ENCODE data around the gene BMP15. TPM values are rescaled to one million over a fixed set of nuclear protein-coding genes. Genes with fewer than 3 reads are reported as not detected.

Gene BMP15
- total RNA-seq, 1 donor from 2014 or later, result not detected

DNA sequence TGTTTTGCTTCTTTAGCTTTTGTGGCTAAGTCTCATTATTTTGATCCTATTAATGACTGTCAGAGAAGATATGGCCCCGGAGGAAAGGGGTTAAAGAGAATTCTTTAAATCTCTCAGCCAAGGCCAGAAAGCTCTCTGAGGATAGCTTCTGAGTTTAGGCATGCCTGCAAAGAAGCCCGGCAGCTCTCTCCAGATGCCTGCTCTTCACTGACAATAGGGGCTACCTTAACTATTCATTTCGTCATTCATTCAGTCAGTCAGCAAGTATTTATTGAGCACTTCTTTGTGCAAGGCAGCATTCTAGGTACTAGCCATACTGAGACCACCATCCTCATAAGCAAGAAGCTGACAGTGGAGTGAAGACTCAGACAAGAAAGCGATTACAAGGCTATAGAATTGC, 34.0 kb upstream of the BMP15 start:
- Histone ChIP-seq H3K27me3 (no peaks in the 10 kb centered on the region), H3K9me3 (no peaks in the 10 kb centered on the region), H3K27ac (no peak overlapping the region), H3K36me3 (no peaks in the 10 kb centered on the region), H3K4me3 (no peak overlapping the region), H3K4me1 (no peaks in the 10 kb centered on the region)
- TF ChIP-seq, protein P1, sequence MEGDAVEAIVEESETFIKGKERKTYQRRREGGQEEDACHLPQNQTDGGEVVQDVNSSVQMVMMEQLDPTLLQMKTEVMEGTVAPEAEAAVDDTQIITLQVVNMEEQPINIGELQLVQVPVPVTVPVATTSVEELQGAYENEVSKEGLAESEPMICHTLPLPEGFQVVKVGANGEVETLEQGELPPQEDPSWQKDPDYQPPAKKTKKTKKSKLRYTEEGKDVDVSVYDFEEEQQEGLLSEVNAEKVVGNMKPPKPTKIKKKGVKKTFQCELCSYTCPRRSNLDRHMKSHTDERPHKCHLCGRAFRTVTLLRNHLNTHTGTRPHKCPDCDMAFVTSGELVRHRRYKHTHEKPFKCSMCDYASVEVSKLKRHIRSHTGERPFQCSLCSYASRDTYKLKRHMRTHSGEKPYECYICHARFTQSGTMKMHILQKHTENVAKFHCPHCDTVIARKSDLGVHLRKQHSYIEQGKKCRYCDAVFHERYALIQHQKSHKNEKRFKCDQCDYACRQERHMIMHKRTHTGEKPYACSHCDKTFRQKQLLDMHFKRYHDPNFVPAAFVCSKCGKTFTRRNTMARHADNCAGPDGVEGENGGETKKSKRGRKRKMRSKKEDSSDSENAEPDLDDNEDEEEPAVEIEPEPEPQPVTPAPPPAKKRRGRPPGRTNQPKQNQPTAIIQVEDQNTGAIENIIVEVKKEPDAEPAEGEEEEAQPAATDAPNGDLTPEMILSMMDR (IDR thresholded peaks at IDR 0.05), result no peak
- no peak for TF ChIP-seq POLR2A (IDR thresholded peaks at IDR 0.05)
- TF ChIP-seq POLR2AphosphoS5 (IDR thresholded peaks at IDR 0.05; ENCODE audit: insufficient read depth in 1 of 2, low read depth in 1 of 2), result no peak
- DNase-seq (ENCODE audit: extremely low spot score in 2 of 2), result no peak
- intact Hi-C loops (cut with DNase I), result no loop called here

DNA sequence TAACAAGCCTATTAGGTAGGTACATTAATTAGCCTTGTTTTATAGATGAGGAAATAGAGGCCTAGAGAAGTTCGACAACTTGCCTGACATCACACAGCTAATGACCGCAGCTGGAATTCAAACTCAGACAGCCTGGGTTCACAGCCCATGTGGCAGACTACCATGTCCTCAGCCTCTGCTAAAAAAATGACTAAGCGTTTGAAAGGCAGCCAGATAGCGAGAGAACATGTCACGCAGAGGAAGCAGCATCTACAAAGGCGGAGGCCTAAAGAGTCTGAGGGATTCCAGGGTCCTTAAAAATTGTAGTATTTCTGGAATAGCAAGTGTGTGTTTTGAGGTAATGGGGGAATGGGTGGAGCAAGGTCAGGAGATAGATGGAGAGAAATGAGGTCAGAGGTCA, 33.2 kb upstream of the BMP15 start:
- H3K4me1 ChIP-seq, result no peaks in the 10 kb centered on the region
- H3K27ac ChIP-seq, result no peak overlapping the region
- intact Hi-C loops (cut with DNase I), result no loop called here
- H3K27me3 ChIP-seq, result no peaks in the 10 kb centered on the region
- H3K9me3 ChIP-seq, result no peaks in the 10 kb centered on the region
- no peaks in the 10 kb centered on the region for H3K36me3 ChIP-seq
- no peak for DNase-seq (ENCODE audit: extremely low spot score in 2 of 2)
- H3K4me3 ChIP-seq, result no peak overlapping the region
- TF ChIP-seq, protein P1 (IDR thresholded peaks at IDR 0.05), result no peak
- TF ChIP-seq POLR2AphosphoS5 (IDR thresholded peaks at IDR 0.05; ENCODE audit: insufficient read depth in 1 of 2, low read depth in 1 of 2) (no peak), POLR2A (IDR thresholded peaks at IDR 0.05) (no peak)

DNA sequence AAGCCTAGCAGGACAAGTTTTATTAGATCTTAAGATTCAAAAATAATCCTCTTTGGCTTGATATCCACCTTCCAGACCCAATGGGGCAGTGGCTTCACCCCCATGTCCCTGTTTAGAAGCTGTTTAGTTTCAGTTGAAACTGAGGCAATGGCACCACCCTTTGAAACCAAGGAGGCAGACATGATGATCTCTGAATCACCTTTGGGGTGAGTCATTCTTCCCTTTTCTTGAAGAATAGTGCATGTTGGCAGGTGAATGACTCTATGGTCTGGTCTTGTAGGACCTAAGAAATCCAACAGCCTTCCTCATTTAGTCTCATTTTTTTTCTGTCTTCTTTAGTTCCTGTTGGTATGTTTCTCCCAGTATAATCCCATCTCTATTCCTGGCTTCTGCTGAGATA, 29.5 kb upstream of the BMP15 start:
- intact Hi-C loops (cut with DNase I), result no loop called here
- no peaks in the 10 kb centered on the region for H3K27me3 ChIP-seq
- no peaks in the 10 kb centered on the region for H3K9me3 ChIP-seq
- no peak for TF ChIP-seq POLR2A (IDR thresholded peaks at IDR 0.05)
- TF ChIP-seq, protein P1 (IDR thresholded peaks at IDR 0.05), result no peak
- TF ChIP-seq POLR2AphosphoS5 (IDR thresholded peaks at IDR 0.05; ENCODE audit: insufficient read depth in 1 of 2, low read depth in 1 of 2), result no peak
- no peak for DNase-seq (ENCODE audit: extremely low spot score in 2 of 2)
- no peaks in the 10 kb centered on the region for H3K36me3 ChIP-seq
- no peaks in the 10 kb centered on the region for H3K4me1 ChIP-seq
- H3K4me3 ChIP-seq, result no peak overlapping the region
- no peak overlapping the region for H3K27ac ChIP-seq

DNA sequence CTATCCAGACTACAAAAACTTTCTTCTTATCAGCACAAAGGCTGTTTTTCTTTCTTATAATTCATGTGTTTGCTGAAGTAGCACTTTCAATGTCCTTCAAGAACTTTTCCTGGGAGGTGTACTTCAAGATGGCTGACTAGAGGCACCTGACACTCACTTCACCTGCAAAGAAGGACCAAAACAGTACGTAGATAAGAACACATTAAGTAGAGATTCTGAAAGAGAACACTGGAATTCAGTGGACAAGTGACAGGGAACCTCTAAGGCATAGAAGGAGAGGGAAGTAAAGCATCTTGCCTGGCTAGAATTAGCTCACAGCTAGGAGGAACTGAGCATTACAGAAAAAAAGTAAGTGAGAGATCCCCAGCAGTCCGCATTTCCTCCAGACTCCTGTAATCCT, 21.7 kb upstream of the BMP15 start:
- H3K36me3 ChIP-seq, result no peaks in the 10 kb centered on the region
- intact Hi-C loops (cut with DNase I), result no loop called here
- TF ChIP-seq POLR2A (IDR thresholded peaks at IDR 0.05), result no peak
- TF ChIP-seq, protein P1 (IDR thresholded peaks at IDR 0.05), result no peak
- TF ChIP-seq POLR2AphosphoS5 (IDR thresholded peaks at IDR 0.05; ENCODE audit: insufficient read depth in 1 of 2, low read depth in 1 of 2), result no peak
- DNase-seq (ENCODE audit: extremely low spot score in 2 of 2), result no peak
- H3K27me3 ChIP-seq, result no peaks in the 10 kb centered on the region
- H3K4me3 ChIP-seq, result no peak overlapping the region
- no peaks in the 10 kb centered on the region for H3K4me1 ChIP-seq
- H3K9me3 ChIP-seq, result peaks cover 2% of the 10 kb centered on the region
- no peak overlapping the region for H3K27ac ChIP-seq

DNA sequence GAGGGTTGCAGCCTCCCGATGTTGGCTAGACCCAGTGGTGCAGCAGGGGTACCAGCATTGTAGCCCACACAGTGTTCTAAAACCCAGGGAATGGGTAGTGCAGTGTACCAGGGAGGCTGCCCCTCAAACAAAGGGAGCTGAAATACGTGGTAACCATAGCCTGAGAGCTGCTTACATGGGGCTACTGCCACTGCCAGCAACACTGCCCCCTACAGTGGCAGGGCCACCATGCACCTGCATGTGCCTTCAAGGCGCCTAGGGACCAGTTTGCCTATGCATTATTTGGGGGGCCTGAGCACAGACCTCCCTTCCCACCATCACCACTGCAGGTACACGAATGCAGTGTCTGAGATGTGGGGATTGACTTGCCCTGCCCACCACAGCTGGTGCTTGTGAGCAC, 21.0 kb upstream of the BMP15 start:
- H3K4me3 ChIP-seq, result no peak overlapping the region
- H3K4me1 ChIP-seq, result no peaks in the 10 kb centered on the region
- H3K27ac ChIP-seq, result no peak overlapping the region
- no peaks in the 10 kb centered on the region for H3K36me3 ChIP-seq
- H3K27me3 ChIP-seq, result no peaks in the 10 kb centered on the region
- intact Hi-C loops (cut with DNase I), result no loop called here
- peaks cover 2% of the 10 kb centered on the region for H3K9me3 ChIP-seq
- TF ChIP-seq POLR2AphosphoS5 (IDR thresholded peaks at IDR 0.05; ENCODE audit: insufficient read depth in 1 of 2, low read depth in 1 of 2) (no peak), POLR2A (IDR thresholded peaks at IDR 0.05) (no peak)
- TF ChIP-seq, protein P1 (IDR thresholded peaks at IDR 0.05), result no peak
- no peak for DNase-seq (ENCODE audit: extremely low spot score in 2 of 2)
